HG03175 (cell line): ENCODE measurements around the gene ADK.

ENCODE experiments used
- ATAC-seq: cut with Tn5 transposase; IDR thresholded peaks from one replicate; pipeline ENCODE4 v1.9.1; 2021; ENCODE audit warnings: mild to moderate bottlenecking, moderate library complexity; ENCODE audit not compliant: unreplicated experiment

ADK gene

GRCh38 chr10:74704629-74705357 is 553.8 kb downstream of the ADK start:
- no peak for ATAC-seq

- ATAC-seq, result no peak
These were observed 554.4 kb downstream of the ADK start for GRCh38 chr10:74705358-74705980.

- ATAC-seq, result no peak
These were observed 555.9 kb downstream of the ADK start for GRCh38 chr10:74706966-74707365.

GRCh38 chr10:74708246-74708645 is 557.2 kb downstream of the ADK start:
- ATAC-seq, result no peak

- ATAC-seq, result no peak
These were observed 567.2 kb downstream of the ADK start for GRCh38 chr10:74718208-74718607.

- no peak for ATAC-seq
These were observed 577.2 kb downstream of the ADK start for GRCh38 chr10:74728225-74728624.

GRCh38 chr10:74730246-74730645 is 579.2 kb downstream of the ADK start:
- ATAC-seq, result no peak

- ATAC-seq, result no peak
These were observed 582.6 kb downstream of the ADK start for GRCh38 chr10:74733612-74734011.

GRCh38 chr10:74736029-74736428 is 585.0 kb downstream of the ADK start:
- ATAC-seq, result no peak

GRCh38 chr10:74738052-74738451 is 587.0 kb downstream of the ADK start:
- no peak for ATAC-seq

- ATAC-seq, result no peak
These were observed 587.5 kb downstream of the ADK start for GRCh38 chr10:74738542-74738941.

- ATAC-seq, result peak; percentile 86
These were observed 588.1 kb downstream of the ADK start for GRCh38 chr10:74738985-74739567.

- ATAC-seq, result no peak
These were observed 592.4 kb downstream of the ADK start for GRCh38 chr10:74743401-74743800.

- ATAC-seq, result no peak
These were observed 594.4 kb downstream of the ADK start for GRCh38 chr10:74745449-74745848.

- no peak for ATAC-seq
These were observed 595.8 kb downstream of the ADK start for GRCh38 chr10:74746813-74747212.

- no peak for ATAC-seq
These were observed 597.5 kb downstream of the ADK start for GRCh38 chr10:74748468-74749031.

- ATAC-seq, result no peak
These were observed 599.8 kb downstream of the ADK start for GRCh38 chr10:74750848-74751274.

GRCh38 chr10:74752371-74753040 is 601.5 kb downstream of the ADK start:
- no peak for ATAC-seq

- no peak for ATAC-seq
These were observed 602.6 kb downstream of the ADK start for GRCh38 chr10:74753442-74754211.

GRCh38 chr10:74754381-74754821 is 603.4 kb downstream of the ADK start:
- no peak for ATAC-seq

GRCh38 chr10:74755273-74755672 is 604.3 kb downstream of the ADK start:
- no peak for ATAC-seq
